ENCODE results near the gene INTS1.

INTS1 gene

GRCh38 chr7:1480670-1481069 lies 23.5 kb downstream of the INTS1 start:
- Histone ChIP-seq H4K20me1 (ENCODE audit: insufficient read depth) (no peaks in the 10 kb centered on the region), H3K27ac (no peak overlapping the region), H3K27me3 (ENCODE audit: insufficient read depth, low read depth) (no peaks in the 10 kb centered on the region), H2AFZ (ENCODE audit: low read depth) (no peak overlapping the region), H3K4me2 (no peak overlapping the region), H3K79me2 (ENCODE audit: insufficient read depth, low read depth) (no peaks in the 10 kb centered on the region), H3K4me1 (ENCODE audit: low read depth, poor library complexity, severe bottlenecking) (no peaks in the 10 kb centered on the region), H3K9ac (no peak overlapping the region), H3K36me3 (ENCODE audit: insufficient read depth) (0 out of 2 replicates have a peak, but pooled peaks cover 4% of the 10 kb centered on the region), H3K4me3 (IDR thresholded peaks at IDR 0.05; ENCODE audit: insufficient read depth, low read depth, low read length) (no peak overlapping the region)
- TF ChIP-seq CTCF (conservative IDR thresholded peaks at IDR 0.05; ENCODE audit: low read depth, low read length), result no peak

GRCh38 chr7:1479287-1479686 lies 24.9 kb downstream of the INTS1 start:
- no peaks in the 10 kb centered on the region for H3K79me2 ChIP-seq (ENCODE audit: insufficient read depth, low read depth)
- no peak overlapping the region for H3K27ac ChIP-seq
- H3K4me2 ChIP-seq, result no peak overlapping the region
- H3K9ac ChIP-seq, result no peak overlapping the region
- TF ChIP-seq CTCF (conservative IDR thresholded peaks at IDR 0.05; ENCODE audit: low read depth, low read length), result no peak
- no peak overlapping the region for H3K4me3 ChIP-seq (IDR thresholded peaks at IDR 0.05; ENCODE audit: insufficient read depth, low read depth, low read length)
- 0 out of 2 replicates have a peak, but pooled peaks cover 4% of the 10 kb centered on the region for H3K36me3 ChIP-seq (ENCODE audit: insufficient read depth)
- no peaks in the 10 kb centered on the region for H4K20me1 ChIP-seq (ENCODE audit: insufficient read depth)
- H3K27me3 ChIP-seq (ENCODE audit: insufficient read depth, low read depth), result no peaks in the 10 kb centered on the region
- no peak overlapping the region for H2AFZ ChIP-seq (ENCODE audit: low read depth)
- no peaks in the 10 kb centered on the region for H3K4me1 ChIP-seq (ENCODE audit: low read depth, poor library complexity, severe bottlenecking)

GRCh38 chr7:1478480-1478879 lies 25.7 kb downstream of the INTS1 start:
- H3K27me3 ChIP-seq (ENCODE audit: insufficient read depth, low read depth), result no peaks in the 10 kb centered on the region
- H3K36me3 ChIP-seq (ENCODE audit: insufficient read depth), result 0 out of 2 replicates have a peak, but pooled peaks cover 3% of the 10 kb centered on the region
- no peak overlapping the region for H3K27ac ChIP-seq
- H3K4me2 ChIP-seq, result no peak overlapping the region
- no peaks in the 10 kb centered on the region for H3K4me1 ChIP-seq (ENCODE audit: low read depth, poor library complexity, severe bottlenecking)
- no peaks in the 10 kb centered on the region for H4K20me1 ChIP-seq (ENCODE audit: insufficient read depth)
- H3K9ac ChIP-seq, result no peak overlapping the region
- no peak for TF ChIP-seq CTCF (conservative IDR thresholded peaks at IDR 0.05; ENCODE audit: low read depth, low read length)
- H3K79me2 ChIP-seq (ENCODE audit: insufficient read depth, low read depth), result no peaks in the 10 kb centered on the region
- no peak overlapping the region for H3K4me3 ChIP-seq (IDR thresholded peaks at IDR 0.05; ENCODE audit: insufficient read depth, low read depth, low read length)
- H2AFZ ChIP-seq (ENCODE audit: low read depth), result no peak overlapping the region

- H3K4me1 ChIP-seq (ENCODE audit: low read depth, poor library complexity, severe bottlenecking), result no peaks in the 10 kb centered on the region
- H3K79me2 ChIP-seq (ENCODE audit: insufficient read depth, low read depth), result no peaks in the 10 kb centered on the region
- H2AFZ ChIP-seq (ENCODE audit: low read depth), result no peak overlapping the region
- no peak overlapping the region for H3K27ac ChIP-seq
- H3K9ac ChIP-seq, result no peak overlapping the region
- H3K36me3 ChIP-seq (ENCODE audit: insufficient read depth), result no peaks in the 10 kb centered on the region
- no peaks in the 10 kb centered on the region for H4K20me1 ChIP-seq (ENCODE audit: insufficient read depth)
- no peaks in the 10 kb centered on the region for H3K27me3 ChIP-seq (ENCODE audit: insufficient read depth, low read depth)
- no peak for TF ChIP-seq CTCF (conservative IDR thresholded peaks at IDR 0.05; ENCODE audit: low read depth, low read length)
- no peak overlapping the region for H3K4me2 ChIP-seq
- H3K4me3 ChIP-seq (IDR thresholded peaks at IDR 0.05; ENCODE audit: insufficient read depth, low read depth, low read length), result no peak overlapping the region
Observed at GRCh38 chr7:1476859-1477258, 27.3 kb downstream of the INTS1 start.
